HepG2 (cell line): Measurements from ENCODE around the gene CTLA4. TPM values are rescaled to one million over a fixed set of nuclear protein-coding genes. Genes with fewer than 3 reads are reported as not detected.
A peak's percentile ranks its signal among the peaks of the same experiment; 100 is the strongest.

Source experiments
- ATAC-seq: fragments of 200-7000 bp; cut with Tn5 transposase; 3 replicates; pipeline ENCODE4 v1.9.1; 2020; ENCODE audit warnings: mild to moderate bottlenecking, moderate library complexity
- BruUV-seq: library from RNA; stranded (reverse); fragments of 400-500 nt; replicated peaks from 2 replicates; lab custom pipeline; 2021; lab: Mats Ljungman, UMichigan
- CTCF ChIA-PET: fragments of 300-600 bp; formaldehyde crosslinking; extraction: SDS; loops from one replicate; lab custom pipeline; 2021; ENCODE audit warnings: low total read pairs, inconsistent platforms, low intra/inter-chr PET ratio; lab: Yijun Ruan, JAX
- POLR2A ChIA-PET: fragments of 350-600 bp; sonication (Branson Sonifier 250); formaldehyde crosslinking; loops from one replicate; lab custom pipeline; 2020; ENCODE audit warnings: antibody characterized with exemption, inconsistent platforms; lab: Yijun Ruan, JAX
- DNase-seq: peaks from one replicate; pipeline ENCODE4 v3.0.0-alpha.2; 2015; ENCODE audit warnings: low spot score
- FAIRE-seq: peaks from 3 replicates; lab custom pipeline; 2011; peaks lifted over from hg19 to GRCh38; lab: Jason Lieb, UNC
- H2AFZ ChIP-seq: one replicate; pipeline ENCODE4 v1.6.1; 2011; ENCODE audit warnings: low read length, inconsistent platforms
- H3K27ac ChIP-seq: fragments of 300-600 bp; 3 replicates; pipeline ENCODE4 v1.8.0; 2011; ENCODE audit warnings: mixed run types, mild to moderate bottlenecking, mixed read lengths, low read length, inconsistent platforms; ENCODE audit not compliant: insufficient read depth; ENCODE audit errors: extremely low read length
- H3K27me3 ChIP-seq, 2 experiments: fragments of 200-600 bp in 1 of 2; 2 replicates in 1 of 2; 3 replicates in 1 of 2; pipeline versions ENCODE4 v1.6.0 to v1.8.0; 2011; ENCODE audit warnings: low read length in 2 of 2, mild to moderate bottlenecking in 2 of 2, moderate library complexity in 2 of 2, inconsistent platforms in 1 of 2; ENCODE audit not compliant: insufficient read depth in 2 of 2, control insufficient read depth in 1 of 2
- H3K36me3 ChIP-seq, 2 experiments: fragments of 200-600 bp in 1 of 2; replicated peaks in 1 of 2; 2 replicates in 1 of 2; 3 replicates in 1 of 2; pipeline versions ENCODE4 v1.5.1 to v1.8.0; 2011; ENCODE audit warnings: low read length in 2 of 2, inconsistent platforms in 1 of 2; ENCODE audit not compliant: insufficient read depth in 2 of 2, control insufficient read depth in 1 of 2
- H3K4me1 ChIP-seq: 2 replicates; pipeline ENCODE4 v1.5.1; 2012; ENCODE audit warnings: low read length, inconsistent platforms; ENCODE audit not compliant: insufficient read depth
- H3K4me2 ChIP-seq: 2 replicates; pipeline ENCODE4 v1.6.0; 2011; ENCODE audit warnings: low read depth, low read length, inconsistent platforms
- H3K4me3 ChIP-seq, 3 experiments: fragments of 200-600 bp in 1 of 3; sonication (generic), shearing (Covaris generic) in 1 of 3; replicated peaks in 1 of 3; 2 replicates each; pipeline ENCODE4 v1.5.1; 2011 to 2016; ENCODE audit warnings: low read length in 3 of 3, inconsistent platforms in 2 of 3, low read depth in 2 of 3, mild to moderate bottlenecking in 2 of 3, control low read depth in 1 of 3, mixed read lengths in 1 of 3; ENCODE audit not compliant: insufficient read depth in 1 of 3
- H3K79me2 ChIP-seq: one replicate; pipeline ENCODE4 v1.6.1; 2011; ENCODE audit warnings: low read length, inconsistent platforms; ENCODE audit not compliant: insufficient read depth
- H3K9ac ChIP-seq: 2 replicates; pipeline ENCODE4 v1.6.0; 2011; ENCODE audit warnings: mild to moderate bottlenecking, low read depth, low read length, inconsistent platforms; ENCODE audit not compliant: insufficient read depth
- H3K9me3 ChIP-seq: 2 replicates; pipeline ENCODE4 v1.5.1; 2012; ENCODE audit warnings: mild to moderate bottlenecking, low read length
- H4K20me1 ChIP-seq: 2 replicates; pipeline ENCODE4 v1.6.0; 2011; ENCODE audit warnings: inconsistent platforms, mild to moderate bottlenecking, low read length, moderate library complexity; ENCODE audit not compliant: insufficient read depth
- GPBP1L1 ChIP-seq: sonication (generic); formaldehyde crosslinking; IDR thresholded peaks from 2 replicates; pipeline ENCODE4 v1.5.0; 2020; ENCODE audit warnings: mild to moderate bottlenecking, missing genetic modification reagents
- KDM5A ChIP-seq: fragments of 200-600 bp; sonication (generic); IDR thresholded peaks from 2 replicates; pipeline ENCODE4 v1.7.0; 2018; ENCODE audit warnings: antibody characterized with exemption, mild to moderate bottlenecking, low read length, borderline replicate concordance
- MAFK ChIP-seq, 2 experiments: IDR thresholded peaks in 1 of 2; conservative IDR thresholded peaks in 1 of 2; 2 replicates each; pipeline ENCODE4 v1.6.1; 2011; ENCODE audit warnings: improper control_type of control experiment in 2 of 2, low read length in 2 of 2
- NFKB2 ChIP-seq: sonication (generic); formaldehyde crosslinking; IDR thresholded peaks from 2 replicates; pipeline ENCODE4 v1.4.0; 2020; ENCODE audit warnings: missing genetic modification reagents, borderline replicate concordance
- SMAD1 ChIP-seq: sonication (generic); formaldehyde crosslinking; IDR thresholded peaks from 2 replicates; pipeline ENCODE4 v1.4.0; 2020; ENCODE audit warnings: missing genetic modification reagents, low read depth, mild to moderate bottlenecking, borderline replicate concordance
- SRSF4 ChIP-seq: fragments of 200-400 bp; formaldehyde crosslinking; IDR thresholded peaks from one replicate; pipeline ENCODE4 v1.6.1; 2018; ENCODE audit warnings: mild to moderate bottlenecking, low read depth, low read length, moderate library complexity; ENCODE audit not compliant: poor library complexity, severe bottlenecking
- TFAP4 ChIP-seq: sonication (generic); IDR thresholded peaks from 2 replicates; pipeline ENCODE4 v1.6.1; 2016; ENCODE audit warnings: low read depth, borderline replicate concordance
- ZNF670 ChIP-seq: sonication (generic); formaldehyde crosslinking; IDR thresholded peaks from 2 replicates; pipeline ENCODE4 v1.8.0; 2022; ENCODE audit warnings: mild to moderate bottlenecking, missing genetic modification reagents, borderline replicate concordance
- ZNF788 ChIP-seq: sonication (generic); formaldehyde crosslinking; IDR thresholded peaks from 2 replicates; pipeline ENCODE4 v1.5.0; 2020; ENCODE audit warnings: mild to moderate bottlenecking, missing genetic modification reagents, borderline replicate concordance
- ZNF879 ChIP-seq: sonication (generic); formaldehyde crosslinking; IDR thresholded peaks from 2 replicates; pipeline ENCODE4 v1.8.1; 2023; ENCODE audit warnings: missing genetic modification reagents
- WGBS: methylation state at CpG from one replicate; pipeline ENCODE4 v1.1.6; 2017; ENCODE audit warnings: low lambda C conversion rate; 5-methylcytosine and 5-hydroxymethylcytosine counted together
- in situ Hi-C: cut with HindIII; loops from 2 replicates; pipeline ENCODE4 v1.10.0; 2017; ENCODE audit warnings: low pct_unique_long_range_greater_than_20kb; ENCODE audit not compliant: extremely low pct_ligation_motif_present
- intact Hi-C: fragments of 100-400 bp; cut with micrococcal nuclease; formaldehyde crosslinking; loops from one replicate; pipeline ENCODE4 v1.10.0; 2022; ENCODE audit not compliant: unreplicated experiment
- polyA plus RNA-seq, 8 experiments: library from polyadenylated mRNA; depleted of rRNA in 3 of 8; stranded (reverse) in 7 of 8; unstranded in 1 of 8; fragments of >200 nt; fragmentation: Illumina TruSeq in 4 of 8; extraction: Trizol in 4 of 8; gene quantifications; 2 replicates each; pipeline versions ENCODE4 v1.2.1 to v1.2.3, GENCODE V29; 2011 to 2016; ENCODE audit warnings: low read depth in 4 of 8, missing spikeins in 1 of 8, mixed read lengths in 1 of 8; ENCODE audit not compliant: insufficient read depth in 1 of 8
- total RNA-seq, 5 experiments: library from RNA; depleted of rRNA; stranded (reverse); fragments of >200 nt; fragmentation: Illumina TruSeq; extraction: Trizol; gene quantifications; 2 replicates each; pipeline ENCODE4 v1.2.3, GENCODE V29; 2016; ENCODE audit warnings: low read depth in 1 of 5

CTLA4 gene
- total and polyA plus RNA-seq, 2 of the 13 experiments (the other 11 are each of a cell fraction or from before 2014, with no cell fraction given) = 0.16 TPM; not detected in 1

- Histone ChIP-seq H3K79me2 (no peaks in the 10 kb centered on the region), H2AFZ (no peak overlapping the region), H3K4me2 (peak overlapping the region; percentile 50), H3K27ac (no peak overlapping the region), H3K4me1 (peaks cover 20% of the 10 kb centered on the region; the same call in 1 of the 2 replicates), H3K36me3 (no peaks in the 10 kb centered on the region), H4K20me1 (no peaks in the 10 kb centered on the region), H3K9ac (peak overlapping the region; percentile 4; the same call in 1 of the 2 replicates), H3K27me3 (no peaks in the 10 kb centered on the region), H3K9me3 (no peaks in the 10 kb centered on the region), H3K4me3 (peak overlapping the region in 1 of 3 experiments; percentile 9; a peak in 2 of 6 replicates)
- in situ Hi-C loops = loop anchor here (10.0 to 25.0 kb wide), 3 partner anchors 425 to 1073 kb away; no protein-coding TSS in a partner anchor
- no peak for DNase-seq
- TF ChIP-seq TFAP4 = no peak
- 0 out of 2 replicates have a peak, but pooled peaks have one; percentile 6 for TF ChIP-seq KDM5A
- no TSS peak for BruUV-seq
- POLR2A ChIA-PET = interaction anchor here (1.0 to 1.1 kb wide), 2 partner anchors 90 to 96 kb away, joined by 3 read pairs; no protein-coding TSS in a partner anchor
- no peak for FAIRE-seq
- intact Hi-C loops = loop anchor here (1.0 to 10.0 kb wide), 5 partner anchors 93 to 1338 kb away; no protein-coding TSS in a partner anchor
- CTCF ChIA-PET = interaction anchor here (1.1 to 2.1 kb wide), 3 partner anchors 95 to 685 kb away, joined by 3 to 10 read pairs (median 4); no protein-coding TSS in a partner anchor
- peak; percentile 34 for ATAC-seq
- 39% methylated on average over 5 of the region's 5 CpGs for WGBS
Observed at GRCh38 chr2:203909974-203910373, 42.4 kb downstream of the CTLA4 start.

- ATAC-seq (peak; percentile 54), DNase-seq (peak; percentile 10), FAIRE-seq (peak; percentile 36)
- Histone ChIP-seq H3K36me3 (no peaks in the 10 kb centered on the region), H3K27me3 (no peaks in the 10 kb centered on the region), H3K4me1 (peaks cover 13% of the 10 kb centered on the region; the same call in 1 of the 2 replicates), H3K9me3 (no peaks in the 10 kb centered on the region), H4K20me1 (no peaks in the 10 kb centered on the region), H3K4me2 (peak overlapping the region; percentile 13; the same call in 1 of the 2 replicates), H2AFZ (no peak overlapping the region), H3K4me3 (no peak overlapping the region), H3K9ac (no peak overlapping the region), H3K79me2 (no peaks in the 10 kb centered on the region), H3K27ac (no peak overlapping the region)
- 29% methylated on average over 8 of the region's 8 CpGs for WGBS
- ChIA-PET POLR2A (no interaction called here), CTCF (no interaction called here)
- in situ Hi-C loops = loop anchor here (10.0 to 25.0 kb wide), 3 partner anchors 429 to 1077 kb away; no protein-coding TSS in a partner anchor
- intact Hi-C loops = loop anchor here (5.0 kb wide), 1 partner anchor 1342 kb away; no protein-coding TSS in a partner anchor
- no TSS peak for BruUV-seq
- TF ChIP-seq ZNF879 (CRISPR knock-in tag) = no peak
- no peak for TF ChIP-seq ZNF788 (CRISPR knock-in tag)
- TF ChIP-seq GPBP1L1 (CRISPR knock-in tag) = no peak
- TF ChIP-seq SMAD1 (CRISPR knock-in tag) = no peak
- no peak for TF ChIP-seq NFKB2 (CRISPR knock-in tag)
- no peak for TF ChIP-seq ZNF670 (CRISPR knock-in tag)
- no peak for TF ChIP-seq SRSF4
- TF ChIP-seq MAFK (conservative IDR thresholded peaks at IDR 0.05 in 1 of 2, IDR thresholded peaks at IDR 0.05 in 1 of 2; ENCODE audit: low read length in 2 of 2) = no peak
Observed at GRCh38 chr2:203913947-203914346, 46.4 kb downstream of the CTLA4 start.
